AG20443 (cell line): Measurements from ENCODE around the gene HLF.

Experiments
- DNase-seq: peaks from one replicate; pipeline ENCODE4 v3.0.0; 2012; ENCODE audit warnings: low spot score, mixed read lengths

HLF gene

GRCh38 chr17:55254375-55254774 is 10.4 kb upstream of the HLF start:
- DNase-seq, result no peak

GRCh38 chr17:55258578-55259135 is 6.1 kb upstream of the HLF start:
- DNase-seq, result no peak

GRCh38 chr17:55259684-55260111 is 5.1 kb upstream of the HLF start:
- no peak for DNase-seq

- DNase-seq, result no peak
These were observed 3.4 kb upstream of the HLF start for GRCh38 chr17:55261311-55261710.

GRCh38 chr17:55263569-55264277 is 1.0 kb upstream of the HLF start:
- DNase-seq, result no peak

- DNase-seq, result no peak
These were observed 499 bp upstream of the HLF start for GRCh38 chr17:55264278-55264644.

GRCh38 chr17:55265311-55266021 is 706 bp downstream of the HLF start:
- DNase-seq, result no peak

GRCh38 chr17:55266051-55266957 is 1.5 kb downstream of the HLF start:
- DNase-seq, result no peak

- DNase-seq, result no peak
These were observed 2.4 kb downstream of the HLF start for GRCh38 chr17:55266958-55267688.

- DNase-seq, result no peak
These were observed 3.3 kb downstream of the HLF start for GRCh38 chr17:55267777-55268648.

- DNase-seq, result no peak
These were observed 4.1 kb downstream of the HLF start for GRCh38 chr17:55268649-55269480.

- no peak for DNase-seq
These were observed 5.1 kb downstream of the HLF start for GRCh38 chr17:55269894-55270293.

GRCh38 chr17:55271223-55271571 is 6.4 kb downstream of the HLF start:
- DNase-seq, result no peak

- no peak for DNase-seq
These were observed 7.4 kb downstream of the HLF start for GRCh38 chr17:55271958-55272710.

- no peak for DNase-seq
These were observed 8.2 kb downstream of the HLF start for GRCh38 chr17:55272711-55273578.

GRCh38 chr17:55273579-55274354 is 9.0 kb downstream of the HLF start:
- peak; percentile 46 for DNase-seq
